ENCODE data around the gene IL1B.

Gene IL1B

DNA sequence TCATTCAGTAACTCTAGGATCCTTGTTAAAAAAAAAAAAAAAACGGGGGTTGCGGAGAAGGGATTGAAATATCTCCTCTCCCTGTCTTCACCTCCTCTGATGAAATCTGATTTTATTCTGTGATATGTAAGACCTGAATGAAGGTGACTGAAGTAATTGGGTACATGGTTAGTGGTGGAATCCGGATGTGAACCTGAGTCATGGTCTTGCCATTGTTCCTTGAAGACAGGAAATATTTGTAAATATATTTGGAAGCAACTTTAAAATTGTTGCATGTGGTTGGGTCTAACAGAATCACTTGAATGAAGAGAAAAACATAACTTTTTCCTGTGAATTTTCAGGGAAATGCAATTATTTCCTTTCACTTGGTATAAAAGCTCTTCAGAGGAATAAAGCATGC is 49.3 kb downstream of the IL1B start:
- no peak for DNase-seq (ENCODE audit: extremely low read depth in 1 of 2, low read depth in 1 of 2)

DNA sequence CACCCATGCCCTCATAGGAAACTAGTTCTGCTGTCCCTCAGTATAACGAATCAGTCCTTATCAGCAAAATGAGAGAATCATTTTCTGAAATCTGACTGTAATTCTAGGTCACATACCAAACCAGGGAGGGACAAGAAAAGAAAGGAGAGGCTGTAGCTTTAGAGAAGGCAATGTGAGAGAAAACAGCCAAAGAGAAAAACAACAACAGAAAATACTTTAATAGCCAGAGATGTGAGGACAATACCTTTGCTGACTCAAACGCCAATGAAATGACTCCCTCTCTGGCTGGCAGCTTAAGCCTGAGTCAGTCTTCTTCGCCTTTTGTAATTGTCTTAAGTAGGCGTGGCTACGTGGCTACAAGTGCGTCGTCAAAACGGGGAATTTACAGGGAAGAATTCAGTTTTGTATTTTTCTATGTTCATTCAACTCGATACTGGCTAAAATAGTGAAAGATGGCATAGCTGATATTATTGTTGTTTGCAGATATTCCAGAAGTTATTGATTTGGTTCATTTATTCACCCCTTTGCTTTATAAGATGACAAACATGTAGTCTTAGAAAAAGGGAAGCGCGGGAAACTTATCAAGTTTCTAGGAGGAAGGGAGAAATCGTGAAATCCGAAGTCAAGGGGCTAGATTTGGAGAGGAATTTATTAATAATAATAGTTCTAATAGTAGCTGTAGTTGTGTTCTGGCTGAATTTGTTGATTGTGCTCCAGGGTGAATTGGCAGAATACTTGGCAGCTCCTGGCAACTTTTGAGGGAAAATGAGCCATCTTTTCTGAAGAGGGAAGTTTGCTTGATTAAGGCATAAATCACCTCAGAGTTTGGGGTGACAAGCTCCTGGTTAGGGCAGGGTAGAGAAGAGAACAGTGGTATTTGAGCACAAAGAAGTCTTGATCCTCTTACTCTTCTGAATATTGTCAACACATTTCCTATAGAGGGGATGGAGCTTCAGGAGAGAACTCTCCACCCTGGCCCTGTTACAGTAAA is 52.1 kb downstream of the IL1B start, which contains the start of gene IL1A:
Gene IL1A, minus strand, starts transcription at position 295 of the 991 bp plus-strand sequence. CDS start 723 bp downstream, outside the sequence.
- DNase-seq (ENCODE audit: extremely low read depth in 1 of 2, low read depth in 1 of 2): no peak

DNA sequence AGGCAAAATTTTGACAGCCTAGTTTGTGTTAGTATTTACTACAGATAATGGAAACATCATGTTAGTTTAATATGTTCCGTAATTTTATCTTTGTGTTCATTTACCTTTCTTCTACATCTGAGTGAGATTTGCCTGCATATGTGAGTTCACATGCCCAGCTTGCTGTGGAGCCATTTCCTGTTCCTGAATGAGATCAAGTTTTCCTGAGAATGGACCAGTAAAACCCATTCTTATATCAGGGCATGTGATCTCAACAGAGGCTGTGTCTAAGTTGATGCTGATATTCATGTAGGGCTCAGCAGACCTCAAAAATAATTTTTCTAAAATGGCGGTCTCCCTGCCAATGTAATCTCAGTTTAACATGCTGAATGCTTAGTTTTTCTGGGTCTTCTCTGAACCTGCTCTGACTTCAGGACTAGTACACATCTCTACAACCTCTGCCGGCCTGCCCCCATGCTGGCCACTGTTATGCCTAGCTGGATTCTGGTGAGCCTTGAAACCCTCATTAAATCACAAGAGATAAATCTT is 53.3 kb downstream of the IL1B start:
- no peak for DNase-seq (ENCODE audit: extremely low read depth in 1 of 2, low read depth in 1 of 2)

DNA sequence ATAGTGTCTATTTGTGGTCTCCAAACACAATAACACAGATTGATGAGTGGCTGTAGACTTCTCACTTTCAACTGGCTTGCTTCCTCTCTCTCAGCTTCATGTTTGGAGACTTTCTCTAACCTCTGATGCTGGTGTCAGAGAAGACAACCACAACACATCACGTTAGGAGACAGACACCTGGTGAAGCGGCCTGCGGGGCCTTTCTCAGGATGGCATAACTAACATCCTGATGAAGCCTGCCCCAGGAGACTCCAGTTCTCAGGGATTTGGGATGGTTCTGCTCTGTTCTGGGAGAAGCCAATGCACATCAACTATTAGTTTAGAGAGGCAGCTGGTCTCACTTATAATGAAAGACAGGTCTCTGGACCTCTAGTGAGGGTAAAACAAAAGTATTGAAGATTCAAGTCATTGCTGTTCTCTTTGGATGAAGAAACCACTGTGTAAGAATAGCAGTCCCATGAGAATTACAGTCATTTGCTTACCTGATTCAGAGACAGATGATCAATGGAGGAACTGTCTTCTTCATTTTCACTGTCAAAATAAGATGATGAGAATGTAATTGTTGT is 54.3 kb downstream of the IL1B start:
- DNase-seq (ENCODE audit: extremely low read depth in 1 of 2, low read depth in 1 of 2): no peak
